ENCODE measurements around the gene C9.
"Not testable (repeated sequence)": the region's sequence is repeated elsewhere in the genome, so short reads cannot be mapped to it uniquely, and the experiment has no call there.

The C9 gene

DNA sequence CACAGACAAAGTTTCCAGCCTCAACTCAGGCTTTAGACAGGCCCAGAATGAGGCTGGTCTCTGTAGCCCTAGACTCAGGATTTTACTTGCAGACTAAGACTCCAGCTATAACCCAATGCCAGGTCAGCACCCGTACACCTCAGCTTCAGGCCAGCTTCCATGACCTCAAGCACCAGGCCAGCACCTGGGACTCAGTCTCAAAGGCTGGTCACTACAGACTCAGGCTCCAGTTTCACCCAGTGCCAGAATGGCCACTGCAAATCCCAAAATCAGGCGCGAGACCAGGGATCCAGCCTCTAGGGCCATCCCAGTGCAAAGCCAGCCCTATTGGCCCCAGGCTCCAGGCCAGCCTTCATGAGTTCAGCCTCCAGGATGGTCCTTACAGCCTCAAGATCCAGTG, 44.9 kb downstream of the C9 start:
- DNase-seq: no peak

- not testable (repeated sequence) for DNase-seq
Measured at GRCh38 chr5:39316464-39316863, 47.8 kb downstream of the C9 start.

DNA sequence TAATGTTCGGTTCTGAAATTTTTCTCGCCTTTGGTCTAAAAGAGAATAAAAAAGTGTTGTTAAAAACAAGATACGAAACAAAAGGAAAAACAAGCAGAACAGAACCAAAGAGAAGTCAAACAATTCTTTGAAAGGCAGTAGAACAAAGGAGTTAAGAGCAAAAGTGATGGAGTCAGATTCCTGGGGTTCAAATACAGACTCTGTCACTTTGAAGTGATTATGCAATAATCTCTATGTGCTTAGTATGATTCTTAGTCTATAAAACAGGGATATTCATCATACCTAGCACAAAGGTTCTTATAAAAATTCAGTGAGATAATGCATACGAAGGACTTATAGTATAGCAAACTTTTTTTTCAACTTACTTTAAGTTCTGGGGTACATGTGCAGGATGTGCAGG, 48.3 kb downstream of the C9 start:
- no peak for DNase-seq

DNA sequence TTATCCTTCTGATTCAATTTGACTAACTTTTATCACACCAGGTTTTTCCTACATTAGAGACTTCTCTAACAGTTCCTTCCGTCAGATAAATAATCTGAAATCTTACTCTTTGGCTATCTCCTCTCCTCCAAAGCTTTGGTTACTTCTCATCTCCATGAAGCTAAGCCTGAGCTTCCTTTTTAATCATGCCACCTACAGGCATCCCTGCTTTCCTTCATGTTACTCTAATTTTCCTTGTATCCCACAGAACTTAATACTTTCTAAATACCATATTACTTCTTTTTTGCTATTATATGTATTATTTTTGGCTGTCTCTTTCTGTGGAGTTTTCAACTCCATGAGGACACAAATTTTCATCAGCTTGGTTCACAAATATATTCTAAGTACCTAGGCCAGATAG, 49.7 kb downstream of the C9 start:
- no peak for DNase-seq

GRCh38 chr5:39309534-39309933, 54.8 kb downstream of the C9 start:
- no peak for DNase-seq

DNA sequence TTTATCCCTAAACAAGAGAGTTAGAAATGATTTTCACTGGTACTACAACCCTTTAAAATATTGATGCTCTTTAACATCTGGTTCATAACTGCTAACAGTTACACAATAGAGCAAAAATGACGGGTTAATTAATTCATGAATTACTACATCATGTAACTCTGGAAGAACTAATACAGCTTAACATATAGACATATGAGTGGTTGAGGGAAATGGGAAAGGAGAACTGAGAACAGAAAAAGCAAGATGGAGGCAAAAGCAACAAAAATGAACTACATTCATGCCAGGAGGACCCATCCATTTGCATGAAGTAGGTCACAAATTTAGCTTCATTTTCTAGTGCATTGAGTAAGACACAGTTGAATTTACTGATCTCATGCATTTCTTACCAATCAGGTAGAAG, 61.8 kb downstream of the C9 start:
- DNase-seq: no peak

DNA sequence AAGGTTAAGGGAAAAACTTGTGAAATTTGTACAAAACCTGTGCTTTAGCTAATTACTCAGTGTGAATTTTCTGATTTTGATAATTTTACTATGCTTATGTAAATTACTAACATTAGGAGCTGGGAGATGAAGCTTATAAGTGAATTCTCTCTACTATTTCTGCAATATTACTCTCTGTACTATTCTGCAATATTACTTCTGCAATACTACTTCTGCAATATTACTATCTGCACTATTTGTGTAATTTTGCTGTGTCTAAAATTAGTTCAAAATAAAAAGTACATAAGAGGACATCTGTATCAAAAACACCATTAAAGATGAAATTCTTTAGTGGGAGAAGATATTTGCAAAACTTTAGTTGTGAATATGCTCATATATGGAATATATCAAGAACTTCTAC, 62.9 kb downstream of the C9 start:
- no peak for DNase-seq

GRCh38 chr5:39299962-39300361, 64.3 kb downstream of the C9 start:
- no peak for DNase-seq

GRCh38 chr5:39294736-39295135, 69.6 kb downstream of the C9 start:
- no peak for DNase-seq

DNA sequence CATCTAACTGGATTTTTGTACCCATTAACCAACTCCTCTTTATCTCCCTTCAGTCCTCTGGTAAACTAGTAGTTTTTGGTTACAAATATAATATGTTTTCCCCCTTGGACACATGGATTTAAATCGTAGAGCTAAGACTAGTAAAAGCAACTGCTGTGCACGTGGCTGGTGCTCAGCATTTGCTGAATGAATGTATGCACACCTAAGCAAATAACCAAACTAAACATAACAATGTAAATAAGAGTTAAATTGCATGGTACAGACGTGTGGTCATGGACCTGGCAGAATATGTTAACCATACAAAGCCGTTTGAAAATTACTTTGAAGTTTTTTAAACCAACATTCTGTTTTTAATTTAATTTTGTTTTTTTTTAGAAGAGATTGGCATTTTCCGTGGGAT, 79.7 kb downstream of the C9 start:
- no peak for DNase-seq

- DNase-seq: no peak
Measured at GRCh38 chr5:39283231-39283818, 81.0 kb downstream of the C9 start.

DNA sequence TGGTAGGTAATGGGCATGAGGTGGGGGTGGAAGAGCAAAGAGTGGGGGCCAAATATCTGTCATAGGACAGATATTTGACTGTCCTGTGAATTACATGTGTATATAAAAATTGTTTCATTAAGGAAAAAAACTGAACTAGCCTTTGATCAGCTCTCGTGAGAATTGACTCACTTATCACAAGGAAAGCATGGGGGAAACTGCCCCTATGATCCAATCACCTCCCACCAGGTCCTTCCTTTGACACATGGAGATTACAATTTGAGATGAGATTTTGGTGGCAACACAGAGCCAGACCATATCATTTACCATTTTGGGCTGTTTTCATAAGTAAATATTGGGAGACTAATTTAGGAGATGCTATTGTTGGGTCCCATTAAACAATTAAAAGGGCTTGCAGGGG, 81.7 kb downstream of the C9 start:
- DNase-seq: no peak

- DNase-seq: not testable (repeated sequence)
Measured at GRCh38 chr5:39275865-39276264, 88.4 kb downstream of the C9 start.

- no peak for DNase-seq
Measured at GRCh38 chr5:39274398-39275085, 89.8 kb downstream of the C9 start.

DNA sequence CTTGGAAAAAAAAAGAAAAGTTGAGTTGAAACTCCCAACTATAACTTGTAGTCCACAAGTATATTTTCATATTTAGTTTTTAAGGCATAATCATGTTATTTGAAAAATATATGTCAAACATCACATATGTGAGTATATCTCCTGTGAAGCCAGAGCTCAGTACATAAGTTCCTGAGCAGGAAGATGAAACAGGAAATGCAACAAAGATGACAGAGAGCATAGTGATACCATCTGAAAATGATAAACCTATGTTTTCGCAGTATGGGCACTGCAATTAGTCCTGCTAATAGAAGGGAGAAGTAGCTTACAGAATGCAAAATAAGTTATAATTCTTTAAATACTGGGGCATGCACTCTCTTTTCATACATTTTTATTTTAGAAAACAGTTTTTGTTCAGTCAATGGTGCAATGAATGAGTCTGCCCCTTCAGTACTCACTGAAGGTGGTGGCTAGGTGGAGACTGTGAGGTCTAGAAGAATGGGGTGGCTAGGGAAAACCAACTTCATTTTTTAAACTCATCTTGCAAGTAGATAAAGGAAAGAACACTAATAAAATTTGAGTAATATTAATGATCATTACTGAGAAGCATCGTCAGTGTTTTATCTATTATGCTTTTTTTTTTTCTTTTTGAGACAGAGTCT, 90.9 kb downstream of the C9 start:
- no peak for DNase-seq

GRCh38 chr5:39272869-39273231, 91.4 kb downstream of the C9 start:
- DNase-seq: not testable (repeated sequence)

- no peak for DNase-seq
Measured at GRCh38 chr5:39270225-39270848, 94.0 kb downstream of the C9 start.

- no peak for DNase-seq
Measured at GRCh38 chr5:39267186-39267585, 97.1 kb downstream of the C9 start.

DNA sequence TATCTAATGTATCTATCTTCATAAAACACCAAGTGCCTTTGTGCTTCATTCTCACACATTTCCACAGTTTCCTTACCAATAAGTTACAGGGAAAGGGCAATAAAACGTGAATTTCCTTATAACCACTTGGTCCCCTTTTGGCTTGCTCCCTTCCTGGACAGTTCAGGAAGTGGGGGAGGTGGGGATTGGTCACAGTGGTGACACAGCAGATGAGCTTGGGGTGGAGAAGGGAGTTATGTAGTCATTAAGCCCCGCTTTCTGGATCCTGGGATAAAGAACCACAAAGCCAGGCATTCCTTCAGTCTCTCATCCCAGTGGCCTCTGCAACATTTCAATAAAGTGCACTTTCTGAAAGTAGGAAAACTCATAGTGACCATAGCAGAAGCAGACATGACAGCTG, 97.9 kb downstream of the C9 start:
- DNase-seq: no peak

- no peak for DNase-seq
Measured at GRCh38 chr5:39264528-39264927, 99.8 kb downstream of the C9 start.

DNA sequence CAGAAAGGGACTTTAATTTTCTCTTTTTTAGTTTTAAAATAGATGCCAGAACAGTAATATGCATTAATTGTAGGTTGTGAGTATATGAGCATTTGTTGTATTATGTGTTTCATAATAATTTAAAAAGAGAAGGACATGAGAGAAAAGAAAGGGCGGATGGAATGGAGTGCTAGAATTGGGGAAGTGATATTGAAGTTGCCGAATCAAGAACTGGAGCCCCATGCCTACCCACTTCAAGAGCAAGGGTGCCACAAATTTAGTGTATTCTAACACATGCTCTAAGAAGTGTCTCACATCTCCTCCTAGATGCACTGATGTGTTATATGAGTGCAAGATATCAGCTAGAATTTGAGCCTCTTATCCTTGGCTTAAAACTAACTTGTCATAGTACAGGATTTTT, 101.3 kb downstream of the C9 start:
- no peak for DNase-seq

- no peak for DNase-seq
Measured at GRCh38 chr5:39260095-39260494, 104.2 kb downstream of the C9 start.

DNA sequence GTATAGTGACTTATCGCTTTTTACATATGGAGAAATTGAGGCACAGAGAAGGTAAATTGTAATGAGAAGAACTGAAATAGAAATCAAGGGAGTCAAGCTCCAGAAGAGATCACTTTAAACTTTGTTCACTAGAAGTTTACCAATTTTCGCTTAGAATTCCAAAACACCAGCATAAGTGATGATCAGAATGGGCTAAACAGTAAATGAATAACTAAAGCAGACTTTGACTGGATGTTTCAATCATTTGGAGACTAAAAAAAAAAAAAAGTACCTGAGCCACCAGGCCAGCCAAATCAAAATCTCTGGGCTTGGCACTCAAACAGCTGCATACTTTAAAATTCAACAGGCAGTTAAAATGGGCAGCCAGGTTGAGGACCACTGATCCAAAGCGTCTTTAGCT, 106.7 kb downstream of the C9 start:
- no peak for DNase-seq
